ENCODE results near the gene MS4A10.

DNA sequence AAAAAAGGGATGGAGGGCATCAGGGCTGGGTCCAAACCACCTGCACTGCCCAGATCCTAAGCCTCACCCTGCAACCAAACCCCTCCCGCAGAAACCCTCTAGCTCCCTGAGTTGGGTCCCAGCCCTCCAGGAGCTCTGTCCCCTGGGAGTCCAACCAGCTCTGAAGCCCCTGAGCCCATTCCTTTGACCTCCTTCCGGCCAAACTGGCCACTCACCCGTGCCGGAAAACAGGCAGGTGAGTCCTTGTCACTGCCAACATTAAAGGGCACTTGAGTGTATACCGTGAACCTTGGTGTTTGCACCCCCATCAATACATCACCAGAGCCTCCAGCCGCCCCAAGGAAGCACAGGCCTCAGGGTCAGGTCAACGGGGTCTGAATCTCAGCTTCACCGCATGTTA, 16.9 kb upstream of the MS4A10 start:
- TF ChIP-seq CTCF (IDR thresholded peaks at IDR 0.05) (no peak), POLR2A (IDR thresholded peaks at IDR 0.05) (no peak), POLR2AphosphoS5 (IDR thresholded peaks at IDR 0.05) (no peak)
